HG03520 (cell line): ENCODE data around the gene SPEM1.

Experiments used
- ATAC-seq: cut with Tn5 transposase; IDR thresholded peaks from one replicate; pipeline ENCODE4 v1.9.1; 2021; ENCODE audit warnings: mild to moderate bottlenecking, moderate library complexity; ENCODE audit not compliant: unreplicated experiment

The SPEM1 gene

GRCh38 chr17:7419819-7420610 is at the start of gene SPEM1:
Gene SPEM1 (plus strand): TSS chr17:7420324. CDS start chr17:7420385, 61 bp downstream.
- ATAC-seq = no peak

GRCh38 chr17:7370853-7371252 is 49.3 kb upstream of the SPEM1 start:
- no peak for ATAC-seq

DNA sequence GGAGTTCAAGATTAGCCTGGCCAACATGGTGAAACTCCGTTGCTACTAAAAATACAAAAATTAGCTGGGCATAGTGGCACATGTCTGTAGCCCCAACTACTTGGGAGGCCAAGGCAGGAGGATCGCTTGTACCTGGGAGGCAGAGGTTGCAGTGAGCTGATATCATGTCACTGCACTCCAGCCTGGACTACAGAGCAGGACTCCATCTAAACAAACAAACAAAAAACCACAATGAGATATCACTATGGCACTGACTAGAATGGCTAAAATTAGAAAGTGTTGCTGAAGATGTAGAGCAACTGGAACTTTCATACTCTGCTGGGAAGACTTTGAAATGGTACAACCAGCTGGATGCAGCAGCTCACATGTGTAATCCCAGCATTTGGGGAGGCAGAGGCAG is 45.8 kb upstream of the SPEM1 start:
- ATAC-seq = no peak

DNA sequence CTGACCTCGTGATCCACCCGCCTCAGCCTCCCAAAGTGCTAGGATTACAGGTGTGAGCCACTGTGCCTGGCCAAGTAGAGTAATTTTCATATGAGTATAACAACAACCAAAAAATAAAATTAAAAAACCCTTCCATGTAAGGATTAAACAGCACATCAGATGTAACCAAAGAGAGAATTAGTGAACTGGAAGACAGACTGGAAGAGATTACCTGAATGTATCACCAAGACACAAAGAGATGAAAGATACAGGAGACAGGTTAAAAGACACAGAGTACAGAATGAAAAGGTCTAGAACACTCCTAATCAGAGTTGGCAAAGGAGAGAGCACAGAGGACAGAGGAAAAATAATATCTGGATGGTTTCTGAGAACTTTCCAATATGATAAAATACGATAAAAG is 41.0 kb upstream of the SPEM1 start:
- no peak for ATAC-seq

DNA sequence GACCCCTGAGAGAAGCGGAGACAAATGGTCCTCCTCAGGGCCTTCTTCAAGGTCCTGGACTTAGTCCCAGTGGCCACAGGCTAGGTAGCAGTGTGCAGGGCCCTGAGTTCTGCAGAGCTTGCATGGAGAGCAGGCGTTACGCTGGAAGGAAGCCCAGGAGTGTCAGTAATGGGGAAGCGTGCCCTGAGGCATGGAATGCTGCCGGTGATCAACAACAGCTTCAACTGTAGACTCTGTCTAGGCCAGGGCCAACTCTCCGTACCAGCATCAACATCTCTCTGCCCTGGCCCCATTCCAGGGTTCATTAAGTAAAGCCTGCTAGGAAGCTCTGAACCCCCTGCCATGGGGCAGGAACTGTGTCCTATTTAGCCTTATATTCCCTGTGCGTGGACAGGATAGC is 39.8 kb upstream of the SPEM1 start:
- no peak for ATAC-seq

- ATAC-seq = no peak
Observed at GRCh38 chr17:7380855-7381683, 39.1 kb upstream of the SPEM1 start, which contains the start of gene TNK1. Gene TNK1 (plus strand): TSS chr17:7381089. CDS start chr17:7382927, 1,838 bp downstream.

DNA sequence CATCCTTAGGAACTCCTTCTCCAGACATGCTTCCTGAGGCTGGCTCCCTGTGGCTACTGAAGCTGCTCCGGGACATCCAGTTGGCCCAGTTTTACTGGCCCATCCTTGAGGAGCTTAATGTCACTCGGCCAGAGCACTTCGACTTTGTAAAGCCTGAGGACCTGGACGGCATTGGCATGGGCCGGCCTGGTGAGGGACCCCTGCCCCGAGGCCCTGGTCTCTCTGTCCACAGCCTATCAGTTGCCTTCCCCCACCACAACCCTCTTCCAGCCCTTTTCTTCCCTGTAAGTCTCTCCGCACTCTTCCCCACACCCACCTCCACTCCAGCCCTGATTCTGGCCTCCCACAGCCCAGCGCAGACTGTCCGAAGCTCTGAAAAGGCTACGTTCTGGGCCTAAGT is 37.2 kb upstream of the SPEM1 start:
- ATAC-seq = no peak

DNA sequence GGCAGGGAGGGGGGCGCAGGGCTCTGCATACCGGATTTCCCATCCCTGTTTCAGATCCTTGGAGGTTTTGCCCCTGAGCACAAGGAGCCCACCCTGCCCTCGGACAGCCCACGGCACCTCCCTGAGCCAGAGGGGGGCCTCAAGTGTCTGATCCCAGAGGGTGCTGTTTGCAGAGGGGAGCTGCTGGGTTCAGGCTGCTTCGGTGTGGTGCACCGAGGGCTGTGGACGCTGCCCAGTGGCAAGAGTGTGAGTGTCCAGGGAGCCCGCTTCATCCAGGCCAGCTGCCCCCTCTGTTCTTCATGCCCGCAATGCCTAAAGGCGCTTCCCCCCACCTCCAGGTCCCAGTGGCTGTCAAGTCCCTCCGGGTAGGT is 36.8 kb upstream of the SPEM1 start:
- ATAC-seq = no peak

DNA sequence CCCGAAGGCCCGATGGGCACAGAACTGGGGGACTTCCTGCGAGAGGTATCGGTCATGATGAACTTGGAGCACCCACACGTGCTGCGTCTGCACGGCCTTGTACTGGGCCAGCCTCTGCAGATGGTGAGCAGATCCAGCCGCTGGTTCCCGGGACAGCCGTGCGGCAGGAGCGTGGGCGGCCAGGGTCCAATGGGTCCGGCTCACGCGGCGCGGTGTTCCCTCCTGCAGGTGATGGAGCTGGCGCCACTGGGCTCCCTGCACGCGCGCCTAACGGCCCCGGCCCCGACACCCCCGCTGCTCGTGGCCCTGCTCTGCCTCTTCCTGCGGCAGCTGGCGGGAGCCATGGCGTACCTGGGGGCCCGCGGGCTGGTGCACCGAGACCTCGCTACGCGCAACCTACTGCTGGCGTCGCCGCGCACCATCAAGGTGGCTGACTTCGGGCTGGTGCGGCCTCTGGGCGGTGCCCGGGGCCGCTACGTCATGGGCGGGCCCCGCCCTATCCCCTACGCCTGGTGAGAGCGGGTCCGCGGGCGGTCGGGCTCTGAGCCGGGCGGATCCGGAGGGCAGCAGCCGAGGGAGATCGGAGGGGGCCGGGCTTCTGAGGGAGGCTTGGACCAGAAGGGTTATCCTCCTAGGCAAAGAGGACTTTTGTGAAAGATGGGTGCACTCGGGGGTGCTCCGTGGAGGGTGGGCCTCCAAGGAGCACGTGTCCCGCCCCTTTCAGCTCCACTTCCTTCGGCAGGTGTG is 36.2 kb upstream of the SPEM1 start:
- no peak for ATAC-seq

GRCh38 chr17:7384489-7385081 is 35.5 kb upstream of the SPEM1 start:
- no peak for ATAC-seq

- no peak for ATAC-seq
Observed at GRCh38 chr17:7388856-7389255, 31.3 kb upstream of the SPEM1 start.

DNA sequence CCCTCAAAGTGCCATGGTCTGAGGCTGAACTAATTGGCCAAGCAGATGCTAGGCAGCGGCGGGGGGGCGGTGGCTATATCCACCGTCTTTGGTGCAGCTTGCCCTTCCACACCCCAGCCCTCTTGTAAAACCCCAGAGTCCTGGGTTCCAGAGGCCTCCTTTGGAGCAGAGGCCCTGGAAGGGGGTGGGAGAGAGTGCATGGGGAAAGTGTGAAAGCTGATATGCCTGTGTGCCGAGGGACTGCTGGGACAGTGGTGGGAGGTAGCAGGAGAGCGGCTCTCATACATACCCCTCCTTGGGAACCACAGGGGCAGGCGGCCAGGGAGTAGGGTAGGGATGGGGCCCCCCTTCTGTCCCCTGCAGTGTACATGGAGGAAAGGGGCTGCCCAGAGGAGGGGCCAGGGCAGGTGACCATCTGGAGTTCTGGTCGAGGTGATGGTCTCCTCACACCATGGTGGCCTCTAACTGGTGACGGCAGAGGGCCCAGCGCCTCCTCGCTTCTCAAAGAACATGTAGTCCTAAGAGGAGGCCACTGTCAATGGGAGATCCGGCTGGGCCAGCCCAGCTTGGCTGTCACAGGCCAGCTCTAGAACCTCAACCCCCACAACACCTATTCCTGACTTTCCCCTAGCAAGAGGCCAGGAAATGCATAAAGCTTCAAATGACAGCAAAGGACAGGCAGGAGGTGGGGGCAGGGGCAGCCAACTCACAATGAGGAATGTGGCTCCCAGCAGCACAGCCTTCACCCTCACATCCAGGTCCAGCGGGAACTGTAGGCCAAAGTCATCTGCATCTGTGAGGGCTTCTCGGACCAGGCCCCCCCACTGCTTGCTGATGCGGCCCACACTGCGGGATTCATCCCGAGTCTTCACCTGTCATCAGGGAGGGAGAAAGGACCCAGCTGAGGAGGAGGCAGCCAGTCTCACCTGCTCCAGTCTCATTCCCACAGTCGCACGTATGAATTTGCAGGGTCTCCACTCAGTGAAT is 29.9 kb upstream of the SPEM1 start:
- no peak for ATAC-seq

DNA sequence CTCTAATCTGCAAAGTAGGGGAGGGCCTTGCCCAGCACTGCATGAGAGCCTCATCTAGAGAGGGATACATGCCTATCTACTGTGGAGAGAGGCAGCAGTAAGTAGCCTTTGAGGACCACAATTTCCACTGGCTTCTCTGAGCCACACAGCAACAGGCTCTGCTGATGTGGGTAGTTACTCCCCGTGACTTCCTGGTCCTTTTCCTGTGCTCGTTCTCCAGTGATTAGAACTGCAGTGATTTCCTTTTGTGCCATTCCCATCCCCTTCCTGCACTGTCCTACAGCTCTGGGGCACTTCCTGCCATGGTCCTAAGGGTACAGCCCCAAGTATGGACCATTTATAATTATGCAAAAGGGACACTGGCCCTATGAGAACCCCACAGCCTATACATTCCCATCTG is 28.8 kb upstream of the SPEM1 start:
- ATAC-seq = no peak

- no peak for ATAC-seq
Observed at GRCh38 chr17:7392696-7393612, 27.2 kb upstream of the SPEM1 start.

DNA sequence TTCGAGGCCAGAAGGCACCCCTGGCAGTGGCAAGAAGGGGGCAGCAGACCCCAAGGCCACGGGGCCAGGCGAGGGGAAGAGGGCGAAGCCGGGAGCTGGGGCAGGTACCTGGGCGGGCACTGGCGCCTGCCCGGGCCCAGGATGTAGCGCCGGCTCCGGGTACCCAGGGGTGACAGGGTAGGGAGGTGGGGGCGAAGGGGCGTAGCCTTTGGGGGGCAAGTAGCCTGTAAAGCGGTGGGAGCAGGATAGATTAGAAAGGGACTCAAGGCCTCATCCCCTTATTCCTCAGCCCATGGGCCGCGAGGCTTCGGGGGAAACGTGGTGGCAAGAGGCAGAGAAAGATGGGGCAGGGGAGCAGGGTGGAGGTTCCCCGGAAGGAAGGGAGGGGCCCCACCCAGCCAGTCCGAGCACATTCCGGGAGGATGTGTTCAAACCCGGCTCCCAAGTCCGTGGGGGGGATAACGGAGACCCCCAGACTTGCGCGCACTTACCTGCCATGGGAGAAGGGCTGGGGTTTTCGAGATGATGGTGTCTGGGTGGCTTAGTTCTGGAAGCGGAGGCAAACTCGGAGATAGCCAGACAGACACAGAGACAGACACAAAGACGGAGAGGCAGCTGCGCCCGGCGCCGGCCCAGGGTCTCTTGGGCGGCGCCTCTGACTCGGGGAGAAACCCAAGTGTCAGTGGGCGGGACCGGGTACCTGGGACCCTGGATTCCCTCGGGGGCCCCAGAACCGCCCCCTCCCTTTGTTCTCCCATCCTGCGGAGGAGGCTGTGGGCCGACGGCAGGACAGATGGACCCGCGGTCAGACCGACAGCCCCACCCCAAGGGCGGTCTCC is 26.3 kb upstream of the SPEM1 start:
- peak; percentile 38 for ATAC-seq

GRCh38 chr17:7394452-7395191 is 25.5 kb upstream of the SPEM1 start, which contains the start of gene PLSCR3:
Gene PLSCR3 (minus strand): TSS chr17:7394525. CDS start chr17:7394110, 415 bp downstream.
- peak; percentile 66 for ATAC-seq

- ATAC-seq = no peak
Observed at GRCh38 chr17:7396147-7396546, 24.0 kb upstream of the SPEM1 start.
